WERI-Rb-1 (cell line): ENCODE data around the gene UGT2A3.

Experiments used
- DNase-seq: peaks from one replicate; pipeline ENCODE4 v3.0.0-alpha.2; 2020
- H3K27ac ChIP-seq: fragments of 250-450 bp; sonication (Bioruptor Pico); 2 replicates; pipeline ENCODE4 v1.5.1; 2020; ENCODE audit warnings: mild to moderate bottlenecking, moderate library complexity
- H3K27me3 ChIP-seq: fragments of 250-450 bp; sonication (Bioruptor Pico); 2 replicates; pipeline ENCODE4 v1.5.1; 2021; ENCODE audit warnings: mild to moderate bottlenecking, low read depth, moderate library complexity; ENCODE audit not compliant: insufficient read depth, severe bottlenecking
- H3K36me3 ChIP-seq: fragments of 250-450 bp; sonication (Bioruptor Pico); 2 replicates; pipeline ENCODE4 v1.5.1; 2020; ENCODE audit warnings: mild to moderate bottlenecking, moderate library complexity
- H3K4me3 ChIP-seq: 2 replicates; pipeline ENCODE4 v1.5.1; 2011; ENCODE audit warnings: low read depth, mild to moderate bottlenecking, control low read depth, low read length
- H3K9me3 ChIP-seq: fragments of 250-450 bp; sonication (Bioruptor Pico); 2 replicates; pipeline ENCODE4 v1.5.1; 2021; ENCODE audit warnings: mild to moderate bottlenecking, moderate library complexity; ENCODE audit not compliant: severe bottlenecking
- TF ChIP-seq, protein P1 (sequence below): IDR thresholded peaks from 2 replicates; pipeline ENCODE4 v1.5.1; 2011; ENCODE audit warnings: low read depth, mild to moderate bottlenecking, control low read depth, inconsistent platforms, low read length

The UGT2A3 gene

DNA sequence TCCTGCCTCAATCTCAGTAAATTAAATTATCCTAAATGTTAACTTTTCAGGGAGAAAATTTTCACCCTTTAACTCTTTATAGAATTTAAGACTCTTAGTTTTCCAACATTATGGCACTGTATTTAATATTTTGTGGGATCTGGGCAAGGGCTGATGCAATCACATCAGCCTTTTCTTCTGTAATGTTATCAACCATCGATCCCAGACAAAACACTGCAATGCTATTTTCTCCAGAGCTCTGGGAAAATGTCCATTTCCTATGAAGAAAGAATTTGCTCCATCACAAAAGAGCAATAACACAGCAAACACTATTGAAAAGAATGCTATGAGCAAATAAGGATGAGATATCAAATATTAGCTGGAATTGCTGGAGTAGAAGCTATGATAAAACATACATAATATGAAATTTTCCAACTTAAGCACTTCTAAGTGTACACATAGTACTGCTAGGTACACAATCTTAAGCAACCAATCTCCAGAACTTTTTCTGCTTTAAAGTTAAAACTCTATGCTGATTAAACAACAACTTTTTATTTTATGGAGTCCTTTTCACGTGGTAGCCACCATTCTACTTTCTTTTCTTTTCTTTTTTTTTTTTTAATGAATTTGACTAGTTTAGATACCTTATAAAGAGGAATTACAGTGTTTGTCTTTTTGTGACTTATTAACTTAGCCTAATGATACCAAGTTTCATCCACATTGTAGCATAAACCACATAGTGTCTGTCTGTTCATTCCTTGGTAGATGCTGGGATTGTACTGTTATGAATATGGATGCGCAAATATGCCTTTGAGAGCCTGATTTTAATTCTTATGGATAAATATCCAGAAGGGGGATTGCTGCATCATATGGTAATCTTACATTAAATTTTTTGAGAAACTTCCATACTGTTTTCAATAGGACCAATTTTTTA, 43.6 kb downstream of the UGT2A3 start:
- TF ChIP-seq, protein P1, sequence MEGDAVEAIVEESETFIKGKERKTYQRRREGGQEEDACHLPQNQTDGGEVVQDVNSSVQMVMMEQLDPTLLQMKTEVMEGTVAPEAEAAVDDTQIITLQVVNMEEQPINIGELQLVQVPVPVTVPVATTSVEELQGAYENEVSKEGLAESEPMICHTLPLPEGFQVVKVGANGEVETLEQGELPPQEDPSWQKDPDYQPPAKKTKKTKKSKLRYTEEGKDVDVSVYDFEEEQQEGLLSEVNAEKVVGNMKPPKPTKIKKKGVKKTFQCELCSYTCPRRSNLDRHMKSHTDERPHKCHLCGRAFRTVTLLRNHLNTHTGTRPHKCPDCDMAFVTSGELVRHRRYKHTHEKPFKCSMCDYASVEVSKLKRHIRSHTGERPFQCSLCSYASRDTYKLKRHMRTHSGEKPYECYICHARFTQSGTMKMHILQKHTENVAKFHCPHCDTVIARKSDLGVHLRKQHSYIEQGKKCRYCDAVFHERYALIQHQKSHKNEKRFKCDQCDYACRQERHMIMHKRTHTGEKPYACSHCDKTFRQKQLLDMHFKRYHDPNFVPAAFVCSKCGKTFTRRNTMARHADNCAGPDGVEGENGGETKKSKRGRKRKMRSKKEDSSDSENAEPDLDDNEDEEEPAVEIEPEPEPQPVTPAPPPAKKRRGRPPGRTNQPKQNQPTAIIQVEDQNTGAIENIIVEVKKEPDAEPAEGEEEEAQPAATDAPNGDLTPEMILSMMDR, result no peak
- Histone ChIP-seq H3K9me3 (no peaks in the 10 kb centered on the region), H3K27ac (no peak overlapping the region), H3K36me3 (no peaks in the 10 kb centered on the region), H3K4me3 (no peak overlapping the region), H3K27me3 (no peaks in the 10 kb centered on the region)
- DNase-seq, result no peak

- Histone ChIP-seq H3K27me3 (no peaks in the 10 kb centered on the region), H3K36me3 (no peaks in the 10 kb centered on the region), H3K9me3 (no peaks in the 10 kb centered on the region), H3K27ac (no peak overlapping the region), H3K4me3 (no peak overlapping the region)
- no peak for DNase-seq
- TF ChIP-seq, protein P1, result no peak
Observed at GRCh38 chr4:68907245-68907644, 44.4 kb downstream of the UGT2A3 start.

GRCh38 chr4:68906780-68907137, 44.8 kb downstream of the UGT2A3 start:
- Histone ChIP-seq H3K36me3 (no peaks in the 10 kb centered on the region), H3K4me3 (no peak overlapping the region), H3K9me3 (no peaks in the 10 kb centered on the region), H3K27me3 (no peaks in the 10 kb centered on the region), H3K27ac (no peak overlapping the region)
- no peak for DNase-seq
- TF ChIP-seq, protein P1, result no peak

DNA sequence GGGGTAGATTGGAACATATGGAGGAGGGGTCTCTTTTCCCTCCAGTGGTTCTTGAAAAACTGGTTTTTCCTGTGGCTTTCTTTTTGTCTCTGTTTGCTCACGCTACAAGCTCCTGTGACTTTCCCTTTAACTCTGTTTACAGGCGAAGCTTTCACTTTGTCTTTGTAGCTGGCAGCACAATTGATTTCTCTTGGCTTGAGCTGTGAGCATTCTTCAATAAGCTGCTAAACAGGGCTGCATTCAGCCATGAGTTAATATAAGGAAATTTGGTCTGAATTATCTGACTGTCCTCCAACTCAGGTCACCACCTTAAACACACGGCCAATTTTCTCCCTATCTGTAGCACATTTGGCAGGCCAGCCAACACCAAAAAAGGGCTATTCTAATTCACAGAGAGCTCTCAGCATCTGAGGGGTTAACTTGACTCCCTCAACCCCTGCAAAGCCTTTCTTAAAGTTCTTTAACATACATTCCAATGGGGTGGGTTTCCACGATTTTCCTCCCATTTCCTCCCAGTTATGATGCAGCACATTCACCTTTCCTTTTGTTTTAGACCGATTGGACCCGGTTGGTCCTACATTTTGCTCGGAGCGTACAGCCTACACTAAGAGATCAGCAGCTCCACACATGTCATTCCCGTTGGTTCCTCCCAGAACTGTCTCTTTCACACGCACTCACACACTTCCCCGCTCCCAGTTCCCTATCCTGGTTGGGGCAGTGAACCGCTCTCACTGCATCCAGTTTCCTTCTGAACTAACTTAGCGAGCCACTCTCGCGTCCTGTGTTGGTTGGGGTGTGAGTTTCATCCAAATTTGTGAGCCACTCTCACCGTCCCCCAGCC, 45.4 kb downstream of the UGT2A3 start:
- Histone ChIP-seq H3K27me3 (no peaks in the 10 kb centered on the region), H3K27ac (no peak overlapping the region), H3K9me3 (no peaks in the 10 kb centered on the region), H3K36me3 (no peaks in the 10 kb centered on the region), H3K4me3 (no peak overlapping the region)
- TF ChIP-seq, protein P1, result no peak
- DNase-seq, result no peak

DNA sequence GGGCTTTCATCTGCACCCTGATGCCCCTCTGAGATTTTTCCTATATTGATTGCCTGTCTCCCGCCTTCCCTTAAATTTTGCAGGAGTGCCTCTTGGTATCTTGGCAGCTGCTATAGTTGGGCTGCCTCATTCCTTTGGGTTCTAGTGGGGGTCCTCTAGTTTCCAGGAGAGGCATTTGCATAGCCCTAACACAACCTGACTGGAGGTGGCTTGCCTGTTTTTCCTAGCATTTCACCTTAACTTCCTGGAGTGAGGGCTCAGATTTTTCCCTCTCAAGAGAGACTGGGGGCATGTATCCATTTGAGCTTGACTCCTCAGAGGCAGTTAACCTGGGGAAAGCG, 46.0 kb downstream of the UGT2A3 start:
- Histone ChIP-seq H3K27ac (no peak overlapping the region), H3K36me3 (no peaks in the 10 kb centered on the region), H3K4me3 (no peak overlapping the region), H3K27me3 (no peaks in the 10 kb centered on the region), H3K9me3 (no peaks in the 10 kb centered on the region)
- TF ChIP-seq, protein P1, result no peak
- DNase-seq, result no peak
